Activated naive CD8-positive, alpha-beta T cell treated with anti-CD3 and anti-CD28 coated beads for 36 hours (primary cell): ENCODE measurements around the gene DZIP1L. TPM values are rescaled to one million over a fixed set of nuclear protein-coding genes. Genes with fewer than 3 reads are reported as not detected.

ENCODE experiments used
- DNase-seq: peaks from one replicate; pipeline ENCODE4 v3.0.0; 2021
- H3K27ac Mint-ChIP-seq: one replicate; pipeline ENCODE4 v1.8.0; 2022; ENCODE audit warnings: mild to moderate bottlenecking, moderate library complexity, mixed read lengths
- H3K27me3 Mint-ChIP-seq: one replicate; pipeline ENCODE4 v1.8.0; 2022; ENCODE audit warnings: mild to moderate bottlenecking, mixed read lengths
- H3K36me3 Mint-ChIP-seq: one replicate; pipeline ENCODE4 v1.8.0; 2021; ENCODE audit warnings: mild to moderate bottlenecking, mixed read lengths
- H3K4me1 Mint-ChIP-seq: one replicate; pipeline ENCODE4 v1.8.0; 2021; ENCODE audit warnings: mixed read lengths
- H3K4me3 Mint-ChIP-seq: one replicate; pipeline ENCODE4 v1.8.0; 2022; ENCODE audit warnings: mild to moderate bottlenecking, moderate library complexity, mixed read lengths
- H3K9me3 Mint-ChIP-seq: one replicate; pipeline ENCODE4 v1.8.0; 2022; ENCODE audit warnings: mixed read lengths
- total RNA-seq, 2 experiments: library from RNA; stranded (reverse); gene quantifications; one replicate each; pipeline ENCODE4 v1.2.3, GENCODE V29; 2021

The DZIP1L gene
- total RNA-seq, 2 experiments from 2014 or later = 0.22 to 0.29 TPM

GRCh38 chr3:138042043-138042442 is 73.4 kb downstream of the DZIP1L start:
- Mint-ChIP-seq H3K9me3 (no peaks in the 10 kb centered on the region), H3K27ac (no peak overlapping the region), H3K4me3 (no peak overlapping the region), H3K36me3 (no peaks in the 10 kb centered on the region), H3K4me1 (no peaks in the 10 kb centered on the region), H3K27me3 (peaks cover 37% of the 10 kb centered on the region)
- no peak for DNase-seq

GRCh38 chr3:138038725-138039462 is 76.5 kb downstream of the DZIP1L start:
- H3K27ac Mint-ChIP-seq = no peak overlapping the region
- H3K4me3 Mint-ChIP-seq = no peak overlapping the region
- no peaks in the 10 kb centered on the region for H3K9me3 Mint-ChIP-seq
- no peaks in the 10 kb centered on the region for H3K36me3 Mint-ChIP-seq
- H3K4me1 Mint-ChIP-seq = no peaks in the 10 kb centered on the region
- peaks cover 28% of the 10 kb centered on the region for H3K27me3 Mint-ChIP-seq
- no peak for DNase-seq

GRCh38 chr3:138036572-138036971 is 78.8 kb downstream of the DZIP1L start:
- DNase-seq = no peak
- Mint-ChIP-seq H3K27ac (no peak overlapping the region), H3K4me1 (no peaks in the 10 kb centered on the region), H3K4me3 (no peak overlapping the region), H3K9me3 (no peaks in the 10 kb centered on the region), H3K36me3 (no peaks in the 10 kb centered on the region), H3K27me3 (peaks cover 22% of the 10 kb centered on the region)

GRCh38 chr3:138034918-138035317 is 80.5 kb downstream of the DZIP1L start:
- no peaks in the 10 kb centered on the region for H3K36me3 Mint-ChIP-seq
- no peaks in the 10 kb centered on the region for H3K4me1 Mint-ChIP-seq
- no peak overlapping the region for H3K4me3 Mint-ChIP-seq
- H3K27me3 Mint-ChIP-seq = peaks cover 22% of the 10 kb centered on the region
- no peak for DNase-seq
- H3K9me3 Mint-ChIP-seq = no peaks in the 10 kb centered on the region
- H3K27ac Mint-ChIP-seq = no peak overlapping the region

GRCh38 chr3:138033202-138033691 is 82.2 kb downstream of the DZIP1L start:
- Mint-ChIP-seq H3K4me1 (no peaks in the 10 kb centered on the region), H3K4me3 (no peak overlapping the region)

GRCh38 chr3:138032567-138032966 is 82.8 kb downstream of the DZIP1L start:
- H3K27ac Mint-ChIP-seq = no peak overlapping the region

More at GRCh38 chr3:138033202-138033691, 82.2 kb downstream of the DZIP1L start:
- no peak for DNase-seq
- no peaks in the 10 kb centered on the region for H3K36me3 Mint-ChIP-seq
- no peak overlapping the region for H3K27ac Mint-ChIP-seq
- H3K9me3 Mint-ChIP-seq = no peaks in the 10 kb centered on the region
- H3K27me3 Mint-ChIP-seq = peaks cover 15% of the 10 kb centered on the region

GRCh38 chr3:138031536-138031935 is 83.9 kb downstream of the DZIP1L start:
- Mint-ChIP-seq H3K4me3 (no peak overlapping the region), H3K36me3 (no peaks in the 10 kb centered on the region), H3K27ac (no peak overlapping the region), H3K9me3 (no peaks in the 10 kb centered on the region), H3K27me3 (peaks cover 4% of the 10 kb centered on the region), H3K4me1 (no peaks in the 10 kb centered on the region)
- DNase-seq = no peak

More at GRCh38 chr3:138032567-138032966, 82.8 kb downstream of the DZIP1L start:
- Mint-ChIP-seq H3K9me3 (no peaks in the 10 kb centered on the region), H3K4me1 (no peaks in the 10 kb centered on the region), H3K4me3 (no peak overlapping the region), H3K27me3 (peaks cover 10% of the 10 kb centered on the region), H3K36me3 (no peaks in the 10 kb centered on the region)
- no peak for DNase-seq

- H3K4me1 Mint-ChIP-seq = no peaks in the 10 kb centered on the region
- H3K9me3 Mint-ChIP-seq = no peaks in the 10 kb centered on the region
- H3K36me3 Mint-ChIP-seq = no peaks in the 10 kb centered on the region
- no peak for DNase-seq
- no peak overlapping the region for H3K27ac Mint-ChIP-seq
- no peak overlapping the region for H3K4me3 Mint-ChIP-seq
- H3K27me3 Mint-ChIP-seq = peaks cover 11% of the 10 kb centered on the region
These were observed 84.6 kb downstream of the DZIP1L start for GRCh38 chr3:138030734-138031280.

GRCh38 chr3:138027821-138028220 is 87.6 kb downstream of the DZIP1L start:
- Mint-ChIP-seq H3K27ac (no peak overlapping the region), H3K36me3 (no peaks in the 10 kb centered on the region), H3K27me3 (peaks cover 15% of the 10 kb centered on the region), H3K4me3 (no peak overlapping the region), H3K4me1 (no peaks in the 10 kb centered on the region), H3K9me3 (no peaks in the 10 kb centered on the region)
- DNase-seq = no peak

GRCh38 chr3:138025553-138025952 is 89.9 kb downstream of the DZIP1L start:
- no peaks in the 10 kb centered on the region for H3K36me3 Mint-ChIP-seq

GRCh38 chr3:138023754-138024153 is 91.7 kb downstream of the DZIP1L start:
- DNase-seq = no peak
- no peaks in the 10 kb centered on the region for H3K4me1 Mint-ChIP-seq
- H3K27me3 Mint-ChIP-seq = peaks cover 15% of the 10 kb centered on the region
- H3K9me3 Mint-ChIP-seq = no peaks in the 10 kb centered on the region
- no peak overlapping the region for H3K4me3 Mint-ChIP-seq
- H3K27ac Mint-ChIP-seq = no peak overlapping the region
- no peaks in the 10 kb centered on the region for H3K36me3 Mint-ChIP-seq

More at GRCh38 chr3:138025553-138025952, 89.9 kb downstream of the DZIP1L start:
- H3K4me3 Mint-ChIP-seq = no peak overlapping the region
- H3K27ac Mint-ChIP-seq = no peak overlapping the region
- H3K4me1 Mint-ChIP-seq = no peaks in the 10 kb centered on the region
- DNase-seq = no peak
- H3K9me3 Mint-ChIP-seq = no peaks in the 10 kb centered on the region
- H3K27me3 Mint-ChIP-seq = peaks cover 15% of the 10 kb centered on the region

GRCh38 chr3:138019281-138020069 is 95.9 kb downstream of the DZIP1L start:
- Mint-ChIP-seq H3K4me1 (no peaks in the 10 kb centered on the region), H3K36me3 (no peaks in the 10 kb centered on the region), H3K4me3 (no peak overlapping the region), H3K27ac (no peak overlapping the region), H3K27me3 (peaks cover 3% of the 10 kb centered on the region), H3K9me3 (no peaks in the 10 kb centered on the region)
- DNase-seq = no peak

GRCh38 chr3:138016065-138016464 is 99.3 kb downstream of the DZIP1L start:
- no peaks in the 10 kb centered on the region for H3K9me3 Mint-ChIP-seq
- no peaks in the 10 kb centered on the region for H3K4me1 Mint-ChIP-seq
- no peak for DNase-seq
- no peaks in the 10 kb centered on the region for H3K27me3 Mint-ChIP-seq
- no peak overlapping the region for H3K27ac Mint-ChIP-seq
- H3K36me3 Mint-ChIP-seq = no peaks in the 10 kb centered on the region
- H3K4me3 Mint-ChIP-seq = no peak overlapping the region

- peaks cover 9% of the 10 kb centered on the region for H3K27me3 Mint-ChIP-seq
- no peak overlapping the region for H3K4me3 Mint-ChIP-seq
- H3K36me3 Mint-ChIP-seq = no peaks in the 10 kb centered on the region
- H3K4me1 Mint-ChIP-seq = no peaks in the 10 kb centered on the region
- no peaks in the 10 kb centered on the region for H3K9me3 Mint-ChIP-seq
- no peak for DNase-seq
- H3K27ac Mint-ChIP-seq = no peak overlapping the region
These were observed 102.9 kb downstream of the DZIP1L start for GRCh38 chr3:138012526-138012925.
